NCI-H526 (cell line): Measurements from ENCODE around the gene FNBP1.
"Not testable (repeated sequence)": the region's sequence is repeated elsewhere in the genome, so short reads cannot be mapped to it uniquely, and the experiment has no call there.

Source experiments
- DNase-seq, 2 experiments: peaks; one replicate each; lab custom pipeline; 2025; lab: John Stamatoyannopoulos, UW

Gene FNBP1

GRCh38 chr9:130021842-130022241 lies 21.1 kb downstream of the FNBP1 start:
- not testable (repeated sequence) for DNase-seq

GRCh38 chr9:130021123-130021522 lies 21.9 kb downstream of the FNBP1 start:
- no peak for DNase-seq

- no peak for DNase-seq
These were observed 22.4 kb downstream of the FNBP1 start for GRCh38 chr9:130020618-130021017.

- DNase-seq = no peak
These were observed 24.7 kb downstream of the FNBP1 start for GRCh38 chr9:130018265-130018664.

GRCh38 chr9:130017510-130017909 lies 25.5 kb downstream of the FNBP1 start:
- not testable (repeated sequence) for DNase-seq

- no peak for DNase-seq
These were observed 25.9 kb downstream of the FNBP1 start for GRCh38 chr9:130017076-130017475.

GRCh38 chr9:130015353-130016019 lies 27.5 kb downstream of the FNBP1 start:
- DNase-seq = peak in 1 of 2 experiments; percentile 12

- no peak for DNase-seq
These were observed 29.7 kb downstream of the FNBP1 start for GRCh38 chr9:130013326-130013725.

- DNase-seq = no peak
These were observed 32.6 kb downstream of the FNBP1 start for GRCh38 chr9:130010151-130010988.

- DNase-seq = not testable (repeated sequence)
These were observed 33.4 kb downstream of the FNBP1 start for GRCh38 chr9:130009546-130009945.

GRCh38 chr9:130008538-130008937 lies 34.5 kb downstream of the FNBP1 start:
- DNase-seq = no peak

GRCh38 chr9:130006952-130007351 lies 36.0 kb downstream of the FNBP1 start:
- DNase-seq = not testable (repeated sequence)

GRCh38 chr9:130003943-130004552 lies 38.9 kb downstream of the FNBP1 start:
- DNase-seq = no peak

- no peak for DNase-seq
These were observed 40.7 kb downstream of the FNBP1 start for GRCh38 chr9:130002320-130002719.

GRCh38 chr9:130001190-130001589 lies 41.8 kb downstream of the FNBP1 start:
- no peak for DNase-seq

- no peak for DNase-seq
These were observed 43.9 kb downstream of the FNBP1 start for GRCh38 chr9:129999141-129999510.

- no peak for DNase-seq
These were observed 44.4 kb downstream of the FNBP1 start for GRCh38 chr9:129998491-129999140.

GRCh38 chr9:129997706-129998105 lies 45.3 kb downstream of the FNBP1 start:
- DNase-seq = not testable (repeated sequence)

GRCh38 chr9:129996161-129996830 lies 46.7 kb downstream of the FNBP1 start:
- no peak for DNase-seq

- DNase-seq = no peak
These were observed 47.4 kb downstream of the FNBP1 start for GRCh38 chr9:129995409-129996160.

- DNase-seq = no peak
These were observed 48.1 kb downstream of the FNBP1 start for GRCh38 chr9:129994882-129995281.
